K562 (cell line): Measurements from ENCODE around the gene ABT1. TPM values are rescaled to one million over a fixed set of nuclear protein-coding genes. Genes with fewer than 3 reads are reported as not detected.

Source experiments
- ATAC-seq: fragments of 200-7000 bp; cut with Tn5 transposase; 3 replicates; pipeline ENCODE4 v1.9.1; 2020; ENCODE audit warnings: moderate library complexity
- BruUV-seq: library from RNA; stranded (reverse); fragments of 400-500 nt; replicated peaks from 2 replicates; lab custom pipeline; 2021; lab: Mats Ljungman, UMichigan
- CTCF ChIA-PET: fragments of 300-600 bp; formaldehyde crosslinking; extraction: SDS; loops from one replicate; lab custom pipeline; 2021; ENCODE audit warnings: low intra/inter-chr PET ratio; lab: Yijun Ruan, JAX
- POLR2A ChIA-PET: fragments of 300-600, 350-650 bp; sonication (Branson Sonifier 250); formaldehyde crosslinking; extraction: SDS; loops from one replicate; lab custom pipeline; 2021; ENCODE audit warnings: antibody characterized with exemption, inconsistent platforms; lab: Yijun Ruan, JAX
- DNase-seq, 4 experiments: peaks; one replicate each; pipeline versions ENCODE4 v3.0.0 to v3.0.0-alpha.2; 2011 to 2018; ENCODE audit warnings: low spot score in 3 of 4, mixed read lengths in 3 of 4; ENCODE audit errors: extremely low read depth in 1 of 4
- FAIRE-seq: peaks from 2 replicates; lab custom pipeline; 2011; peaks lifted over from hg19 to GRCh38; lab: Jason Lieb, UNC
- H2AFZ ChIP-seq: 2 replicates; pipeline ENCODE4 v1.6.0; 2011; ENCODE audit warnings: low read depth, low read length, control low read depth, inconsistent platforms
- H3K27ac ChIP-seq: fragments of 200-600 bp; 3 replicates; pipeline ENCODE4 v1.8.0; 2011; ENCODE audit warnings: low read depth, mild to moderate bottlenecking, control low read depth, inconsistent platforms, low read length, moderate library complexity, mixed read lengths; ENCODE audit errors: extremely low read depth
- H3K27me3 ChIP-seq, 2 experiments: fragments of 300-600 bp in 1 of 2; 2 replicates in 1 of 2; 3 replicates in 1 of 2; pipeline versions ENCODE4 v1.6.0 to v1.8.0; 2011; ENCODE audit warnings: inconsistent platforms in 2 of 2, low read length in 2 of 2, mild to moderate bottlenecking in 1 of 2, mixed read lengths in 1 of 2, moderate library complexity in 1 of 2; ENCODE audit not compliant: control insufficient read depth in 2 of 2, insufficient read depth in 2 of 2
- H3K36me3 ChIP-seq: fragments of 300-600 bp; 3 replicates; pipeline ENCODE4 v1.8.0; 2011; ENCODE audit warnings: mild to moderate bottlenecking, low read length, inconsistent platforms; ENCODE audit not compliant: control insufficient read depth, insufficient read depth
- H3K4me1 ChIP-seq, 2 experiments: fragments of 200-600 bp in 1 of 2; replicated peaks in 1 of 2; 2 replicates in 1 of 2; 3 replicates in 1 of 2; pipeline versions ENCODE4 v1.5.1 to v1.8.0; 2011; ENCODE audit warnings: inconsistent platforms in 2 of 2, low read length in 2 of 2, mild to moderate bottlenecking in 1 of 2, mixed read lengths in 1 of 2, moderate library complexity in 1 of 2; ENCODE audit not compliant: control insufficient read depth in 2 of 2, insufficient read depth in 2 of 2
- H3K4me2 ChIP-seq: 2 replicates; pipeline ENCODE4 v1.6.1; 2011; ENCODE audit warnings: low read length, control low read depth, inconsistent platforms, mixed read lengths; ENCODE audit not compliant: insufficient read depth
- H3K4me3 ChIP-seq: fragments of 200-600 bp; sonication (generic), shearing (Covaris generic); 2 replicates; pipeline ENCODE4 v1.5.1; 2016; ENCODE audit warnings: control low read depth, inconsistent platforms
- H3K79me2 ChIP-seq: fragments of 200-600 bp; 3 replicates; pipeline ENCODE4 v1.8.0; 2011; ENCODE audit warnings: low read length, inconsistent platforms; ENCODE audit not compliant: control insufficient read depth, insufficient read depth
- H3K9ac ChIP-seq, 2 experiments: 2 replicates each; pipeline versions ENCODE4 v1.6.0 to v1.6.1; 2011; ENCODE audit warnings: low read depth in 2 of 2, low read length in 2 of 2, control low read depth in 1 of 2, inconsistent platforms in 1 of 2, mild to moderate bottlenecking in 1 of 2, mixed read lengths in 1 of 2; ENCODE audit not compliant: insufficient read depth in 1 of 2
- H3K9me1 ChIP-seq: one replicate; pipeline ENCODE4 v1.6.0; 2011; ENCODE audit warnings: inconsistent platforms, mild to moderate bottlenecking, low read length, moderate library complexity; ENCODE audit not compliant: control insufficient read depth, insufficient read depth
- H3K9me3 ChIP-seq: replicated peaks from 2 replicates; pipeline ENCODE4 v1.5.1; 2011; ENCODE audit warnings: low read depth, low read length, inconsistent platforms; ENCODE audit not compliant: control insufficient read depth, insufficient read depth
- H4K20me1 ChIP-seq: replicated peaks from 2 replicates; pipeline ENCODE4 v1.6.1; 2011; ENCODE audit warnings: low read length, inconsistent platforms, mixed read lengths; ENCODE audit not compliant: control insufficient read depth, insufficient read depth
- CBFB ChIP-seq: sonication (generic); formaldehyde crosslinking; IDR thresholded peaks from 2 replicates; pipeline ENCODE4 v1.4.0; 2020; ENCODE audit warnings: mild to moderate bottlenecking, missing genetic modification reagents
- E2F6 ChIP-seq, 2 experiments: IDR thresholded peaks; 2 replicates each; pipeline ENCODE4 v1.6.1; 2011; ENCODE audit warnings: borderline replicate concordance in 1 of 2, control low read depth in 1 of 2, low read depth in 1 of 2, low read length in 1 of 2, mild to moderate bottlenecking in 1 of 2, mixed read lengths in 1 of 2, moderate library complexity in 1 of 2; ENCODE audit not compliant: insufficient read depth in 1 of 2, insufficient read length in 1 of 2, poor library complexity in 1 of 2, severe bottlenecking in 1 of 2; ENCODE audit errors: extremely low read depth in 1 of 2
- HEY1 ChIP-seq: fragments of 250-450 bp; sonication (Bioruptor Pico); IDR thresholded peaks from 2 replicates; pipeline ENCODE4 v1.5.0; 2020; ENCODE audit warnings: mild to moderate bottlenecking, moderate library complexity, borderline replicate concordance
- NFE2L1 ChIP-seq: fragments of 450-650 bp; IDR thresholded peaks from 2 replicates; pipeline ENCODE4 v1.6.1; 2016; ENCODE audit warnings: missing genetic modification characterization, low read depth, mild to moderate bottlenecking, missing compliant biosample characterization, moderate library complexity, borderline replicate concordance
- NFYB ChIP-seq: IDR thresholded peaks from 2 replicates; pipeline ENCODE4 v1.6.1; 2011; ENCODE audit warnings: mild to moderate bottlenecking, moderate library complexity; ENCODE audit not compliant: insufficient read length; ENCODE audit errors: extremely low read depth
- TEAD1 ChIP-seq, 2 experiments: fragments of 450-650 bp in 1 of 2; sonication (generic) in 1 of 2; formaldehyde crosslinking; IDR thresholded peaks; 2 replicates each; pipeline versions ENCODE4 v1.4.0 to v1.8.0; 2020 to 2022; ENCODE audit warnings: mild to moderate bottlenecking in 2 of 2, missing genetic modification reagents in 1 of 2
- ZNF124 ChIP-seq: sonication (generic); formaldehyde crosslinking; IDR thresholded peaks from 2 replicates; pipeline ENCODE4 v1.8.1; 2022; ENCODE audit warnings: missing genetic modification reagents
- ZNF143 ChIP-seq: sonication (generic); formaldehyde crosslinking; IDR thresholded peaks from 2 replicates; pipeline ENCODE4 v1.9.0; 2022; ENCODE audit warnings: mild to moderate bottlenecking, missing genetic modification reagents
- ZNF431 ChIP-seq: sonication (generic); formaldehyde crosslinking; IDR thresholded peaks from 2 replicates; pipeline ENCODE4 v1.8.0; 2022; ENCODE audit warnings: mild to moderate bottlenecking, missing genetic modification reagents
- ZNF780A ChIP-seq: fragments of 250-450 bp; sonication (Bioruptor Pico); IDR thresholded peaks from 2 replicates; pipeline ENCODE4 v1.5.0; 2021; ENCODE audit warnings: mild to moderate bottlenecking
- WGBS: fragments of 100-300 bp; shearing (Covaris generic); methylation state at CpG from one replicate; pipeline ENCODE4 v1.1.6; 2016; ENCODE audit warnings: low coverage, mixed read lengths; ENCODE audit not compliant: insufficient coverage; ENCODE audit errors: missing lambda C conversion rate; 5-methylcytosine and 5-hydroxymethylcytosine counted together
- in situ Hi-C: fragments of 300-500 bp; cut with MboI; formaldehyde crosslinking; loops from 4 replicates; pipeline ENCODE4 v1.15.0; 2018; ENCODE audit warnings: inconsistent platforms, mixed read lengths
- intact Hi-C: fragments of 100-400 bp; cut with micrococcal nuclease; formaldehyde crosslinking; loops from 2 replicates; pipeline ENCODE4 v1.14.2; 2022
- polyA plus RNA-seq, 8 experiments: library from polyadenylated mRNA; depleted of rRNA in 4 of 8; stranded (reverse) in 5 of 8; unstranded in 3 of 8; fragments of >200 nt; fragmentation: Nextera tagmentation in 2 of 8; fragmentation: Illumina TruSeq in 1 of 8; extraction: Ambion mirVana in 2 of 8; extraction: Trizol in 1 of 8; gene quantifications; 2 replicates each; pipeline versions ENCODE4 v1.2.1 to v1.2.3, GENCODE V29; 2011 to 2014; ENCODE audit warnings: inconsistent platforms in 1 of 8, missing spikeins in 1 of 8
- total RNA-seq, 7 experiments: library from RNA; depleted of rRNA in 6 of 7; stranded (reverse); fragments of >200 nt in 6 of 7; fragmentation: Illumina TruSeq in 2 of 7; extraction: Trizol in 2 of 7; gene quantifications; 2 replicates each; pipeline versions ENCODE4 v1.2.1 to v1.2.3, GENCODE V29; 2011 to 2021; ENCODE audit warnings: low replicate concordance in 1 of 7
- TF ChIP-seq, protein P1 (sequence below): fragments of 250-450 bp; sonication (Bioruptor Pico); IDR thresholded peaks from 2 replicates; pipeline ENCODE4 v1.5.0; 2020; ENCODE audit warnings: mild to moderate bottlenecking, borderline replicate concordance
- TF ChIP-seq, protein P2 (sequence below): sonication (generic); formaldehyde crosslinking; IDR thresholded peaks from 2 replicates; pipeline ENCODE4 v1.9.0; 2022; ENCODE audit warnings: mild to moderate bottlenecking, missing genetic modification reagents
- TF ChIP-seq, protein P3 (sequence below): sonication (generic); formaldehyde crosslinking; IDR thresholded peaks from 2 replicates; pipeline ENCODE4 v1.8.1; 2023; ENCODE audit warnings: missing genetic modification reagents, mild to moderate bottlenecking, borderline replicate concordance

Gene ABT1
- total and polyA plus RNA-seq, 9 of the 15 experiments (the other 6 are each of a cell fraction or from before 2014, with no cell fraction given), result 8.8 to 52.7 (median 40.7) TPM

GRCh38 chr6:26598267-26598666, 1.5 kb downstream of the ABT1 start:
- intact Hi-C loops (loop anchor here (5.0 kb wide), 1 partner anchor 531 kb away; no protein-coding TSS in a partner anchor), in situ Hi-C loops (loop anchor here (10.0 kb wide), 1 partner anchor 533 kb away; no protein-coding TSS in a partner anchor)
- no peak for ATAC-seq
- no peak overlapping the region for H3K27ac ChIP-seq
- no peak overlapping the region for H2AFZ ChIP-seq
- peaks cover 7 to 19% of the 10 kb centered on the region in 2 experiments; a peak in 4 of 5 replicates for H3K4me1 ChIP-seq
- peaks cover 27% of the 10 kb centered on the region for H3K36me3 ChIP-seq
- FAIRE-seq, result no peak
- peak overlapping the region; percentile 99 for H3K4me2 ChIP-seq
- H3K9me1 ChIP-seq, result no peaks in the 10 kb centered on the region
- peak overlapping the region; percentile 91; the same call in 1 of the 2 replicates for H3K4me3 ChIP-seq
- H3K79me2 ChIP-seq, result peaks cover 22% of the 10 kb centered on the region
- DNase-seq, result no peak
- H4K20me1 ChIP-seq, result no peaks in the 10 kb centered on the region
- CTCF ChIA-PET, result no interaction called here
- BruUV-seq, result no TSS peak
- H3K9me3 ChIP-seq, result no peaks in the 10 kb centered on the region
- peak overlapping the region in 1 of 2 experiments; percentile 100; a peak in 2 of 4 replicates for H3K9ac ChIP-seq
- no peaks in the 10 kb centered on the region for H3K27me3 ChIP-seq
- 93% methylated on average over 22 of the region's 22 CpGs for WGBS
- POLR2A ChIA-PET, result no interaction called here
- TF ChIP-seq ZNF143 (no peak), CBFB (CRISPR knock-in tag) (0 out of 2 replicates have a peak, but pooled peaks have one; percentile 13), HEY1 (CRISPR knock-in tag) (no peak), NFE2L1 (tag) (no peak), NFYB (no peak), TEAD1 (CRISPR knock-in tag; IDR thresholded peaks at IDR 0.05) (no peak), E2F6 (IDR thresholded peaks at IDR 0.05; ENCODE audit: borderline replicate concordance in 1 of 2, extremely low read depth in 1 of 2, insufficient read depth in 1 of 2, insufficient read length in 1 of 2, low read depth in 1 of 2, low read length in 1 of 2, poor library complexity in 1 of 2, severe bottlenecking in 1 of 2) (no peak), ZNF124 (CRISPR knock-in tag) (no peak), ZNF431 (CRISPR knock-in tag) (no peak), ZNF780A (CRISPR knock-in tag) (no peak)
- TF ChIP-seq, protein P1, sequence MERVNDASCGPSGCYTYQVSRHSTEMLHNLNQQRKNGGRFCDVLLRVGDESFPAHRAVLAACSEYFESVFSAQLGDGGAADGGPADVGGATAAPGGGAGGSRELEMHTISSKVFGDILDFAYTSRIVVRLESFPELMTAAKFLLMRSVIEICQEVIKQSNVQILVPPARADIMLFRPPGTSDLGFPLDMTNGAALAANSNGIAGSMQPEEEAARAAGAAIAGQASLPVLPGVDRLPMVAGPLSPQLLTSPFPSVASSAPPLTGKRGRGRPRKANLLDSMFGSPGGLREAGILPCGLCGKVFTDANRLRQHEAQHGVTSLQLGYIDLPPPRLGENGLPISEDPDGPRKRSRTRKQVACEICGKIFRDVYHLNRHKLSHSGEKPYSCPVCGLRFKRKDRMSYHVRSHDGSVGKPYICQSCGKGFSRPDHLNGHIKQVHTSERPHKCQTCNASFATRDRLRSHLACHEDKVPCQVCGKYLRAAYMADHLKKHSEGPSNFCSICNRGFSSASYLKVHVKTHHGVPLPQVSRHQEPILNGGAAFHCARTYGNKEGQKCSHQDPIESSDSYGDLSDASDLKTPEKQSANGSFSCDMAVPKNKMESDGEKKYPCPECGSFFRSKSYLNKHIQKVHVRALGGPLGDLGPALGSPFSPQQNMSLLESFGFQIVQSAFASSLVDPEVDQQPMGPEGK (CRISPR knock-in tag), result no peak
- TF ChIP-seq, protein P2, sequence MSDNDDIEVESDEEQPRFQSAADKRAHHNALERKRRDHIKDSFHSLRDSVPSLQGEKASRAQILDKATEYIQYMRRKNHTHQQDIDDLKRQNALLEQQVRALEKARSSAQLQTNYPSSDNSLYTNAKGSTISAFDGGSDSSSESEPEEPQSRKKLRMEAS (CRISPR knock-in tag), result peak; percentile 30; the same call in 1 of the 2 replicates
- TF ChIP-seq, protein P3, sequence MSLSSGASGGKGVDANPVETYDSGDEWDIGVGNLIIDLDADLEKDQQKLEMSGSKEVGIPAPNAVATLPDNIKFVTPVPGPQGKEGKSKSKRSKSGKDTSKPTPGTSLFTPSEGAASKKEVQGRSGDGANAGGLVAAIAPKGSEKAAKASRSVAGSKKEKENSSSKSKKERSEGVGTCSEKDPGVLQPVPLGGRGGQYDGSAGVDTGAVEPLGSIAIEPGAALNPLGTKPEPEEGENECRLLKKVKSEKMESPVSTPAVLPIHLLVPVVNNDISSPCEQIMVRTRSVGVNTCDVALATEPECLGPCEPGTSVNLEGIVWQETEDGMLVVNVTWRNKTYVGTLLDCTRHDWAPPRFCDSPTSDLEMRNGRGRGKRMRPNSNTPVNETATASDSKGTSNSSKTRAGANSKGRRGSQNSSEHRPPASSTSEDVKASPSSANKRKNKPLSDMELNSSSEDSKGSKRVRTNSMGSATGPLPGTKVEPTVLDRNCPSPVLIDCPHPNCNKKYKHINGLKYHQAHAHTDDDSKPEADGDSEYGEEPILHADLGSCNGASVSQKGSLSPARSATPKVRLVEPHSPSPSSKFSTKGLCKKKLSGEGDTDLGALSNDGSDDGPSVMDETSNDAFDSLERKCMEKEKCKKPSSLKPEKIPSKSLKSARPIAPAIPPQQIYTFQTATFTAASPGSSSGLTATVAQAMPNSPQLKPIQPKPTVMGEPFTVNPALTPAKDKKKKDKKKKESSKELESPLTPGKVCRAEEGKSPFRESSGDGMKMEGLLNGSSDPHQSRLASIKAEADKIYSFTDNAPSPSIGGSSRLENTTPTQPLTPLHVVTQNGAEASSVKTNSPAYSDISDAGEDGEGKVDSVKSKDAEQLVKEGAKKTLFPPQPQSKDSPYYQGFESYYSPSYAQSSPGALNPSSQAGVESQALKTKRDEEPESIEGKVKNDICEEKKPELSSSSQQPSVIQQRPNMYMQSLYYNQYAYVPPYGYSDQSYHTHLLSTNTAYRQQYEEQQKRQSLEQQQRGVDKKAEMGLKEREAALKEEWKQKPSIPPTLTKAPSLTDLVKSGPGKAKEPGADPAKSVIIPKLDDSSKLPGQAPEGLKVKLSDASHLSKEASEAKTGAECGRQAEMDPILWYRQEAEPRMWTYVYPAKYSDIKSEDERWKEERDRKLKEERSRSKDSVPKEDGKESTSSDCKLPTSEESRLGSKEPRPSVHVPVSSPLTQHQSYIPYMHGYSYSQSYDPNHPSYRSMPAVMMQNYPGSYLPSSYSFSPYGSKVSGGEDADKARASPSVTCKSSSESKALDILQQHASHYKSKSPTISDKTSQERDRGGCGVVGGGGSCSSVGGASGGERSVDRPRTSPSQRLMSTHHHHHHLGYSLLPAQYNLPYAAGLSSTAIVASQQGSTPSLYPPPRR, result no peak
